Measurements from ENCODE around the gene RNF182.

GRCh38 chr6:13877051-13877450 is 47.7 kb upstream of the RNF182 start:
- TF ChIP-seq POLR2A (IDR thresholded peaks at IDR 0.05; ENCODE audit: low read depth, low read length) (no peak), POLR2AphosphoS5 (IDR thresholded peaks at IDR 0.05; ENCODE audit: low read depth, low read length) (no peak), TAF1 (IDR thresholded peaks at IDR 0.05; ENCODE audit: borderline replicate concordance, low read depth, low read length) (no peak)

All from GM12892 (cell line).